ENCODE results near the gene GPX5. TPM values are rescaled to one million over a fixed set of nuclear protein-coding genes. Genes with fewer than 3 reads are reported as not detected.
"Not testable (repeated sequence)": the region's sequence is repeated elsewhere in the genome, so short reads cannot be mapped to it uniquely, and the experiment has no call there.

The GPX5 gene
- total RNA-seq, 1 donor from 2014 or later, result not detected

GRCh38 chr6:28543651-28544610, 18.2 kb downstream of the GPX5 start:
- H3K4me3 Mint-ChIP-seq (ENCODE audit: low read depth), result peak overlapping the region; percentile 76
- H3K4me1 Mint-ChIP-seq (ENCODE audit: low read depth), result peaks cover 16% of the 10 kb centered on the region
- H3K27me3 Mint-ChIP-seq, result no peaks in the 10 kb centered on the region
- H3K9me3 Mint-ChIP-seq (ENCODE audit: low read depth), result no peaks in the 10 kb centered on the region
- peaks cover 1% of the 10 kb centered on the region for H3K36me3 Mint-ChIP-seq (ENCODE audit: insufficient read depth)
- no peak for TF ChIP-seq CTCF (IDR thresholded peaks at IDR 0.05; ENCODE audit: unreplicated experiment)
- no peak for DNase-seq (ENCODE audit: low spot score, unreplicated experiment)
- H3K27ac Mint-ChIP-seq, result peak overlapping the region; percentile 93

- H3K27ac Mint-ChIP-seq, result no peak overlapping the region
- no peak overlapping the region for H3K4me3 Mint-ChIP-seq (ENCODE audit: low read depth)
- peaks cover 16% of the 10 kb centered on the region for H3K4me1 Mint-ChIP-seq (ENCODE audit: low read depth)
- TF ChIP-seq CTCF (IDR thresholded peaks at IDR 0.05; ENCODE audit: unreplicated experiment), result no peak
- H3K27me3 Mint-ChIP-seq, result no peaks in the 10 kb centered on the region
- H3K36me3 Mint-ChIP-seq (ENCODE audit: insufficient read depth), result peaks cover 1% of the 10 kb centered on the region
- no peak for DNase-seq (ENCODE audit: low spot score, unreplicated experiment)
- H3K9me3 Mint-ChIP-seq (ENCODE audit: low read depth), result no peaks in the 10 kb centered on the region
These were observed 20.3 kb downstream of the GPX5 start for GRCh38 chr6:28545955-28546354.

- H3K27me3 Mint-ChIP-seq; DNase-seq (ENCODE audit: low spot score, unreplicated experiment); H3K27ac Mint-ChIP-seq; H3K36me3 Mint-ChIP-seq (ENCODE audit: insufficient read depth); H3K9me3 Mint-ChIP-seq (ENCODE audit: low read depth); H3K4me3 Mint-ChIP-seq (ENCODE audit: low read depth): not testable (repeated sequence)
- H3K4me1 Mint-ChIP-seq (ENCODE audit: low read depth), result peaks cover 15% of the 10 kb centered on the region
These were observed 21.3 kb downstream of the GPX5 start for GRCh38 chr6:28547003-28547402.

GRCh38 chr6:28551891-28552666, 26.4 kb downstream of the GPX5 start:
- no peaks in the 10 kb centered on the region for H3K9me3 Mint-ChIP-seq (ENCODE audit: low read depth)
- H3K27ac Mint-ChIP-seq, result no peak overlapping the region
- no peaks in the 10 kb centered on the region for H3K27me3 Mint-ChIP-seq
- DNase-seq (ENCODE audit: low spot score, unreplicated experiment), result no peak
- H3K4me1 Mint-ChIP-seq (ENCODE audit: low read depth), result peaks cover 30% of the 10 kb centered on the region
- peaks cover under 1% of the 10 kb centered on the region for H3K36me3 Mint-ChIP-seq (ENCODE audit: insufficient read depth)
- TF ChIP-seq CTCF (IDR thresholded peaks at IDR 0.05; ENCODE audit: unreplicated experiment), result no peak
- H3K4me3 Mint-ChIP-seq (ENCODE audit: low read depth), result no peak overlapping the region

- Mint-ChIP-seq H3K27me3 (no peaks in the 10 kb centered on the region), H3K27ac (peak overlapping the region; percentile 85), H3K9me3 (ENCODE audit: low read depth) (no peaks in the 10 kb centered on the region), H3K4me3 (ENCODE audit: low read depth) (peak overlapping the region; percentile 37), H3K4me1 (ENCODE audit: low read depth) (peaks cover 29% of the 10 kb centered on the region), H3K36me3 (ENCODE audit: insufficient read depth) (no peaks in the 10 kb centered on the region)
- TF ChIP-seq CTCF (IDR thresholded peaks at IDR 0.05; ENCODE audit: unreplicated experiment), result no peak
- DNase-seq (ENCODE audit: low spot score, unreplicated experiment), result no peak
These were observed 27.8 kb downstream of the GPX5 start for GRCh38 chr6:28553384-28553985.

Data from progenitor cell of endocrine pancreas (in vitro differentiated cells).